Prostate gland (tissue), 2 donors: Measurements from ENCODE around the gene NLN.

ENCODE experiments used
- CTCF ChIP-seq, 4 experiments: fragments of 200-600 bp in 2 of 4; fragments of 450-650 bp in 2 of 4; sonication (generic) in 2 of 4; IDR thresholded peaks; 1 replicate in 3 of 4; 2 replicates in 1 of 4; pipeline ENCODE4 v1.5.1; 2016 to 2019; ENCODE audit warnings: antibody characterized with exemption in 4 of 4, mild to moderate bottlenecking in 2 of 4, moderate library complexity in 2 of 4
- POLR2A ChIP-seq: fragments of 450-650 bp; IDR thresholded peaks from one replicate; pipeline ENCODE4 v1.6.1; 2016; ENCODE audit warnings: antibody characterized with exemption, mild to moderate bottlenecking
- POLR2AphosphoS5 ChIP-seq: sonication (generic); formaldehyde crosslinking; IDR thresholded peaks from one replicate; pipeline ENCODE4 v1.6.1; 2017; ENCODE audit warnings: antibody characterized with exemption

- TF ChIP-seq POLR2AphosphoS5 (no peak), POLR2A (no peak), CTCF (IDR thresholded peaks at IDR 0.05) (no peak)
These were observed 44.2 kb downstream of the NLN start for GRCh38 chr5:65766175-65766574.
